C1 segment of cervical spinal cord (tissue), 14 donors: Measurements from ENCODE around the gene C9orf78.

Experiments
- DNase-seq, 14 donors: peaks; one replicate each; lab custom pipeline; 2025; lab: John Stamatoyannopoulos, UW

Gene C9orf78

GRCh38 chr9:129845373-129845772 is 10.3 kb upstream of the C9orf78 start:
- no peak for DNase-seq

GRCh38 chr9:129841071-129841470 is 6.0 kb upstream of the C9orf78 start:
- no peak for DNase-seq

GRCh38 chr9:129840034-129840433 is 5.0 kb upstream of the C9orf78 start:
- no peak for DNase-seq

- DNase-seq, result no peak
Observed at GRCh38 chr9:129839324-129840023, 4.4 kb upstream of the C9orf78 start.

- no peak for DNase-seq
Observed at GRCh38 chr9:129838707-129839259, 3.7 kb upstream of the C9orf78 start.

GRCh38 chr9:129836311-129837007 is 1.4 kb upstream of the C9orf78 start:
- peak in 3 of 14 donors; percentile 1 to 15 (median 9) for DNase-seq

GRCh38 chr9:129835860-129836223 is 767 bp upstream of the C9orf78 start:
- DNase-seq, result peak in 1 of 14 donors; percentile 21

- no peak for DNase-seq
Observed at GRCh38 chr9:129834489-129835127, 467 bp downstream of the C9orf78 start.

GRCh38 chr9:129832982-129833381 is 2.1 kb downstream of the C9orf78 start:
- no peak for DNase-seq

GRCh38 chr9:129828969-129829368 is 6.1 kb downstream of the C9orf78 start:
- no peak for DNase-seq

- no peak for DNase-seq
Observed at GRCh38 chr9:129828051-129828450, 7.0 kb downstream of the C9orf78 start.

- no peak for DNase-seq
Observed at GRCh38 chr9:129826759-129827158, 8.3 kb downstream of the C9orf78 start.

- no peak for DNase-seq
Observed at GRCh38 chr9:129826344-129826743, 8.7 kb downstream of the C9orf78 start.

GRCh38 chr9:129823935-129824601 is 11.0 kb downstream of the C9orf78 start, which contains the start of gene TOR1A:
TOR1A (minus strand) TSS chr9:129824136; CDS start chr9:129824085, 51 bp downstream.
- DNase-seq, result peak; percentile 30 to 94 (median 88)

- peak in 1 of 14 donors; percentile 14 for DNase-seq
Observed at GRCh38 chr9:129823542-129823934, 11.5 kb downstream of the C9orf78 start.

GRCh38 chr9:129822898-129823541 is 12.1 kb downstream of the C9orf78 start:
- DNase-seq, result peak in 3 of 14 donors; percentile 10 to 32 (median 12)

- DNase-seq, result peak in 1 of 14 donors; percentile 21
Observed at GRCh38 chr9:129816501-129817435, 18.3 kb downstream of the C9orf78 start.

- no peak for DNase-seq
Observed at GRCh38 chr9:129815278-129815677, 19.8 kb downstream of the C9orf78 start.

- DNase-seq, result no peak
Observed at GRCh38 chr9:129814432-129815223, 20.4 kb downstream of the C9orf78 start.
